ENCODE results near the gene WSCD1. TPM values are rescaled to one million over a fixed set of nuclear protein-coding genes. Genes with fewer than 3 reads are reported as not detected.

The WSCD1 gene
- total RNA-seq, 4 donors from 2014 or later: 3.2 to 10.1 (median 5.3) TPM

- no peak overlapping the region for H3K27ac ChIP-seq
- no peak for TF ChIP-seq POLR2AphosphoS5 (IDR thresholded peaks at IDR 0.05)
- TF ChIP-seq CTCF (IDR thresholded peaks at IDR 0.05): no peak
- TF ChIP-seq EP300 (IDR thresholded peaks at IDR 0.05): no peak
- TF ChIP-seq POLR2A (IDR thresholded peaks at IDR 0.05): no peak
- no peaks in the 10 kb centered on the region for H3K36me3 ChIP-seq
- 88 to 100% methylated on average over 1 to 3 of the region's 4 CpGs for WGBS, 2 donors (ENCODE audit: low coverage in 1 of 2)
- no peaks in the 10 kb centered on the region for H3K4me1 ChIP-seq
- no peaks in the 10 kb centered on the region for H3K27me3 ChIP-seq
- H3K9me3 ChIP-seq: no peaks in the 10 kb centered on the region
- H3K4me3 ChIP-seq: no peak overlapping the region
- ATAC-seq: no peak
Observed at GRCh38 chr17:6110088-6110487, 39.9 kb downstream of the WSCD1 start.

- no peaks in the 10 kb centered on the region for H3K4me1 ChIP-seq
- TF ChIP-seq POLR2AphosphoS5 (IDR thresholded peaks at IDR 0.05) (no peak), POLR2A (IDR thresholded peaks at IDR 0.05) (no peak), CTCF (IDR thresholded peaks at IDR 0.05) (no peak), EP300 (IDR thresholded peaks at IDR 0.05) (no peak)
- 94 to 96% methylated on average over 3 to 4 of the region's 7 CpGs for WGBS, 2 donors (ENCODE audit: low coverage in 1 of 2)
- no peak for ATAC-seq
- H3K9me3 ChIP-seq: no peaks in the 10 kb centered on the region
- H3K27me3 ChIP-seq: no peaks in the 10 kb centered on the region
- no peak overlapping the region for H3K4me3 ChIP-seq
- H3K36me3 ChIP-seq: no peaks in the 10 kb centered on the region
- H3K27ac ChIP-seq: no peak overlapping the region
Observed at GRCh38 chr17:6110592-6110991, 40.4 kb downstream of the WSCD1 start.

GRCh38 chr17:6120351-6120750 is 50.2 kb downstream of the WSCD1 start:
- no peak for TF ChIP-seq EP300 (IDR thresholded peaks at IDR 0.05)
- no peak for TF ChIP-seq CTCF (IDR thresholded peaks at IDR 0.05)
- no peak for TF ChIP-seq POLR2A (IDR thresholded peaks at IDR 0.05)
- no peak for TF ChIP-seq POLR2AphosphoS5 (IDR thresholded peaks at IDR 0.05)
- Histone ChIP-seq H3K36me3 (peaks cover 0 to 26% of the 10 kb centered on the region in 2 donors), H3K4me1 (no peaks in the 10 kb centered on the region), H3K27ac (no peak overlapping the region), H3K27me3 (no peaks in the 10 kb centered on the region), H3K9me3 (peaks cover 0 to 29% (median 0%) of the 10 kb centered on the region in 3 donors), H3K4me3 (no peak overlapping the region)
- ATAC-seq: no peak
- 94% methylated on average over 9 of the region's 34 CpGs; no CpG with 5 or more reads in 1 of the 2 donors for WGBS, 2 donors (ENCODE audit: low coverage in 1 of 2)

GRCh38 chr17:6124856-6125255 is 54.7 kb downstream of the WSCD1 start:
- peaks cover 0 to 24% (median 0%) of the 10 kb centered on the region in 3 donors for H3K9me3 ChIP-seq
- no peak for TF ChIP-seq EP300 (IDR thresholded peaks at IDR 0.05)
- no peak for TF ChIP-seq POLR2A (IDR thresholded peaks at IDR 0.05)
- no peak for TF ChIP-seq POLR2AphosphoS5 (IDR thresholded peaks at IDR 0.05)
- TF ChIP-seq CTCF (IDR thresholded peaks at IDR 0.05): no peak
- no peak overlapping the region for H3K4me3 ChIP-seq
- H3K27me3 ChIP-seq: no peaks in the 10 kb centered on the region
- H3K4me1 ChIP-seq: no peaks in the 10 kb centered on the region
- no peak for ATAC-seq
- peaks cover 0 to 12% of the 10 kb centered on the region in 2 donors for H3K36me3 ChIP-seq
- no peak overlapping the region for H3K27ac ChIP-seq

GRCh38 chr17:6126768-6127167 is 56.6 kb downstream of the WSCD1 start:
- no peak for ATAC-seq
- WGBS, 2 donors (ENCODE audit: low coverage in 1 of 2): 80% methylated on average over 1 of the region's 1 CpG; no CpG with 5 or more reads in 1 of the 2 donors

More at GRCh38 chr17:6126768-6127167, 56.6 kb downstream of the WSCD1 start:
- Histone ChIP-seq H3K9me3 (peaks cover 0 to 18% (median 0%) of the 10 kb centered on the region in 3 donors), H3K36me3 (no peaks in the 10 kb centered on the region), H3K27ac (no peak overlapping the region), H3K4me3 (no peak overlapping the region), H3K4me1 (no peaks in the 10 kb centered on the region), H3K27me3 (no peaks in the 10 kb centered on the region)
- TF ChIP-seq EP300 (IDR thresholded peaks at IDR 0.05) (no peak), POLR2A (IDR thresholded peaks at IDR 0.05) (no peak), POLR2AphosphoS5 (IDR thresholded peaks at IDR 0.05) (no peak), CTCF (IDR thresholded peaks at IDR 0.05) (no peak)

Measured in gastroesophageal sphincter (tissue), 4 donors.